Neural cell (in vitro differentiated cells): ENCODE results near the gene TCF12. TPM values are rescaled to one million over a fixed set of nuclear protein-coding genes. Genes with fewer than 3 reads are reported as not detected.

ENCODE experiments used
- H2AFZ ChIP-seq: fragments of 200-600, 300-800 bp; sonication (generic), shearing (Covaris generic); 2 replicates; pipeline ENCODE4 v1.6.0; 2014; ENCODE audit warnings: low read depth, mild to moderate bottlenecking, antibody characterized with exemption, low read length, moderate library complexity
- H3F3A ChIP-seq: fragments of 200-600 bp; shearing (Covaris generic); 2 replicates; pipeline ENCODE4 v1.6.1; 2016; ENCODE audit warnings: mild to moderate bottlenecking, moderate library complexity, mixed read lengths, antibody characterized with exemption, low read length; ENCODE audit not compliant: insufficient read depth, poor library complexity, severe bottlenecking
- H3K27ac ChIP-seq: fragments of 200-600, 300-800 bp; sonication (generic), shearing (Covaris generic); 2 replicates; pipeline ENCODE4 v1.5.1; 2014; ENCODE audit warnings: mild to moderate bottlenecking, low read length, moderate library complexity
- H3K27me3 ChIP-seq: fragments of 300-800, 200-600 bp; sonication (generic), shearing (Covaris generic); 2 replicates; pipeline ENCODE4 v1.6.0; 2014; ENCODE audit warnings: mild to moderate bottlenecking, low read depth, low read length, moderate library complexity; ENCODE audit not compliant: insufficient read depth
- H3K36me3 ChIP-seq: fragments of 300-800, 200-600 bp; sonication (generic), shearing (Covaris generic); 2 replicates; pipeline ENCODE4 v1.5.1; 2014; ENCODE audit warnings: mild to moderate bottlenecking, antibody characterized with exemption, low read length, moderate library complexity; ENCODE audit not compliant: insufficient read depth
- H3K4me2 ChIP-seq: fragments of 300-800, 200-600 bp; sonication (generic), shearing (Covaris generic); 2 replicates; pipeline ENCODE4 v1.6.0; 2014; ENCODE audit warnings: mild to moderate bottlenecking, low read length
- H3K4me3 ChIP-seq: fragments of 300-800, 200-600 bp; sonication (generic), shearing (Covaris generic); 2 replicates; pipeline ENCODE4 v1.5.1; 2014; ENCODE audit warnings: mild to moderate bottlenecking, low read length, moderate library complexity
- H3K79me2 ChIP-seq: fragments of 200-600 bp; shearing (Covaris generic); replicated peaks from 2 replicates; pipeline ENCODE4 v1.6.0; 2014; ENCODE audit warnings: mild to moderate bottlenecking, low read length, moderate library complexity; ENCODE audit not compliant: insufficient read depth
- H3K9ac ChIP-seq: fragments of 300-800, 200-600 bp; sonication (generic), shearing (Covaris generic); 2 replicates; pipeline ENCODE4 v1.6.1; 2016; ENCODE audit warnings: mild to moderate bottlenecking, low read length, mixed read lengths
- H3K9me2 ChIP-seq: fragments of 200-600 bp; shearing (Covaris generic); 2 replicates; pipeline ENCODE4 v1.6.1; 2016; ENCODE audit warnings: mild to moderate bottlenecking, low read length, mixed read lengths; ENCODE audit not compliant: insufficient read depth
- H3K9me3 ChIP-seq: fragments of 200-600, 300-800 bp; sonication (generic), shearing (Covaris generic); 2 replicates; pipeline ENCODE4 v1.6.1; 2016; ENCODE audit warnings: mild to moderate bottlenecking, mixed run types, low read length, moderate library complexity, mixed read lengths
- H4K20me1 ChIP-seq: fragments of 200-600 bp; shearing (Covaris generic); 2 replicates; pipeline ENCODE4 v1.6.1; 2016; ENCODE audit warnings: mild to moderate bottlenecking, mixed run types; ENCODE audit not compliant: insufficient read depth
- EP300 ChIP-seq: fragments of 450-650 bp; conservative IDR thresholded peaks from 2 replicates; pipeline ENCODE4 v1.6.1; 2014; ENCODE audit warnings: antibody characterized with exemption, mild to moderate bottlenecking, moderate library complexity; ENCODE audit not compliant: poor library complexity, severe bottlenecking
- EZH2 ChIP-seq: fragments of 200-600, 300-800 bp; shearing (Covaris generic), sonication (generic); IDR thresholded peaks from 2 replicates; pipeline ENCODE4 v1.6.1; 2014; ENCODE audit warnings: antibody characterized with exemption, low read length, borderline replicate concordance, mild to moderate bottlenecking; ENCODE audit not compliant: insufficient read depth, poor library complexity, severe bottlenecking
- MXI1 ChIP-seq: fragments of 450-650 bp; conservative IDR thresholded peaks from 2 replicates; pipeline ENCODE4 v1.6.1; 2014; ENCODE audit warnings: antibody characterized with exemption, mild to moderate bottlenecking; ENCODE audit not compliant: poor library complexity, severe bottlenecking
- POLR2AphosphoS5 ChIP-seq: IDR thresholded peaks from 2 replicates; pipeline ENCODE4 v1.6.1; 2012
- RAD21 ChIP-seq: fragments of 450-650 bp; conservative IDR thresholded peaks from 2 replicates; pipeline ENCODE4 v1.6.1; 2014; ENCODE audit warnings: antibody characterized with exemption, mild to moderate bottlenecking, moderate library complexity
- SMC3 ChIP-seq: fragments of 450-650 bp; conservative IDR thresholded peaks from 2 replicates; pipeline ENCODE4 v1.6.1; 2014; ENCODE audit warnings: antibody characterized with exemption, mild to moderate bottlenecking, moderate library complexity; ENCODE audit not compliant: poor library complexity
- TAF1 ChIP-seq: IDR thresholded peaks from 2 replicates; pipeline ENCODE4 v1.6.1; 2012; ENCODE audit warnings: low read depth
- polyA plus RNA-seq: library from polyadenylated mRNA; depleted of rRNA; stranded (reverse); fragments of >200 nt; gene quantifications from 2 replicates; pipeline ENCODE4 v1.2.3, GENCODE V29; 2014
- TF ChIP-seq, protein P1 (sequence below): fragments of 450-650 bp; IDR thresholded peaks from 2 replicates; pipeline ENCODE4 v1.5.1; 2014; ENCODE audit warnings: antibody characterized with exemption, mild to moderate bottlenecking, moderate library complexity; ENCODE audit not compliant: poor library complexity, severe bottlenecking
- TF ChIP-seq, protein P2 (sequence below): IDR thresholded peaks from 2 replicates; pipeline ENCODE4 v1.6.1; 2012; ENCODE audit warnings: borderline replicate concordance

The TCF12 gene
- polyA plus RNA-seq, 1 donor from 2014 or later = 52.7 TPM

DNA sequence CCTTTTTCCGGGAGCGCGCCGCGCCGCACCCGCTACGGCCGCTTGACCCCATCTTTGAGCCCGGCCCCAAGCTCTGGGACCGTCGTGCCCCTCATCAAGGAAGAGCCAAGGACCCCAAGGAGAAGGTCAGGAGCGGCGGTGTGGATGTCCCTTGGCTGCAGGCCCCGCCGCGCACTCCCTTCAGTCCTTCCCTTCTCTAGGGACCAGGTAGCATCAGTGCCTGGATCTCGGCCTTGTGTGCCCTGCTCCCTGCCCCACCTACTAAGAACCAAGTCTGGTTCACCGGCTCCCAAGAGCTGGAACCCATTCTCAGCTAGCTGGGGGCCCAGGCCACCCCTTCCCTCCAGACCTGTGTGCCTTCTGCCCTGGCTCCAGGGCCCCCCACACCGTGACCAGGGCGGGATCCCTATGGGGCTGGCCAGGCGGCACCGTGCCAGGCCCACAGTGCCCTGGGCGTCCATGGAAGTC is 388.5 kb downstream of the TCF12 start:
- H3K4me2 ChIP-seq = no peak overlapping the region
- H3K9me3 ChIP-seq = no peaks in the 10 kb centered on the region
- H2AFZ ChIP-seq = no peak overlapping the region
- no peaks in the 10 kb centered on the region for H3K9me2 ChIP-seq
- no peaks in the 10 kb centered on the region for H3F3A ChIP-seq
- H4K20me1 ChIP-seq = no peaks in the 10 kb centered on the region
- no peaks in the 10 kb centered on the region for H3K79me2 ChIP-seq
- no peaks in the 10 kb centered on the region for H3K36me3 ChIP-seq
- H3K9ac ChIP-seq = no peak overlapping the region
- no peak overlapping the region for H3K27ac ChIP-seq
- H3K27me3 ChIP-seq = no peaks in the 10 kb centered on the region
- TF ChIP-seq SMC3 (peak; percentile 2), RAD21 (no peak)
- TF ChIP-seq, protein P1, sequence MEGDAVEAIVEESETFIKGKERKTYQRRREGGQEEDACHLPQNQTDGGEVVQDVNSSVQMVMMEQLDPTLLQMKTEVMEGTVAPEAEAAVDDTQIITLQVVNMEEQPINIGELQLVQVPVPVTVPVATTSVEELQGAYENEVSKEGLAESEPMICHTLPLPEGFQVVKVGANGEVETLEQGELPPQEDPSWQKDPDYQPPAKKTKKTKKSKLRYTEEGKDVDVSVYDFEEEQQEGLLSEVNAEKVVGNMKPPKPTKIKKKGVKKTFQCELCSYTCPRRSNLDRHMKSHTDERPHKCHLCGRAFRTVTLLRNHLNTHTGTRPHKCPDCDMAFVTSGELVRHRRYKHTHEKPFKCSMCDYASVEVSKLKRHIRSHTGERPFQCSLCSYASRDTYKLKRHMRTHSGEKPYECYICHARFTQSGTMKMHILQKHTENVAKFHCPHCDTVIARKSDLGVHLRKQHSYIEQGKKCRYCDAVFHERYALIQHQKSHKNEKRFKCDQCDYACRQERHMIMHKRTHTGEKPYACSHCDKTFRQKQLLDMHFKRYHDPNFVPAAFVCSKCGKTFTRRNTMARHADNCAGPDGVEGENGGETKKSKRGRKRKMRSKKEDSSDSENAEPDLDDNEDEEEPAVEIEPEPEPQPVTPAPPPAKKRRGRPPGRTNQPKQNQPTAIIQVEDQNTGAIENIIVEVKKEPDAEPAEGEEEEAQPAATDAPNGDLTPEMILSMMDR = peak; percentile 15
- peak overlapping the region; percentile 63 for H3K4me3 ChIP-seq

DNA sequence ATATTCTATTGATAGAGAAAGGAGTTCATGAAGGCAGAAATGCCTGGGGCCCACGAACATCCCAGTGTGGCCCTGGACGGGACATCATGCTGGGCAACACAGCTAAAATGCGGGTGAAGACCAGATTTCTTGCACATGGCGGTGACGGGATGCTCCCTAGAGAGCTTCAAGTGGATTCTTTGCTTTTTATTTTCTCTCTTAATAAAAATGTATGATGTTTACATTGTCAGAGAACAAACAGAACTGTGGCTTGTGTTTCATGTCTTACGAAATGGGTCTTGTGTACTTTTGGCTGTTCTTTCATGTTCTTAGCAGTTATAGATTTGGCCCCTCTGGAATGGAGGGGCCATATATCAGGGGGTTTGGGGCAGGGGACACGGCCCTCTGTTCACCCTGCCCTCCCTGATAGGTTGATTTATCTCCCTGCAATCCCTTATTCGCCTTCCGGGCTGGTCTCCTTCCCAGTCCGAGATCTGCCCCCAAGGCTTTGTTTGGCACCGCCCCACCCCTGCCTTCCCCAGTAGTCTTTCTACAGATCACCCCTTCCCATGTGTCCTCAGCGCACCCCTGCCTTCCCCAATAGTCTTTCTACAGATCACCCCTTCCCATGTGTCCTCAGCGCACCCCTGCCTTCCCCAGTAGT is 389.2 kb downstream of the TCF12 start:
- Histone ChIP-seq H3K79me2 (no peaks in the 10 kb centered on the region), H2AFZ (no peak overlapping the region), H3K9ac (no peak overlapping the region), H4K20me1 (no peaks in the 10 kb centered on the region), H3K4me2 (no peak overlapping the region), H3F3A (no peaks in the 10 kb centered on the region), H3K27ac (no peak overlapping the region), H3K9me3 (no peaks in the 10 kb centered on the region), H3K9me2 (no peaks in the 10 kb centered on the region), H3K4me3 (no peak overlapping the region), H3K27me3 (no peaks in the 10 kb centered on the region), H3K36me3 (no peaks in the 10 kb centered on the region)
- TF ChIP-seq, protein P1 = no peak
- TF ChIP-seq TAF1 = no peak
- TF ChIP-seq SMC3 = no peak
- TF ChIP-seq POLR2AphosphoS5 = no peak
- TF ChIP-seq RAD21 = no peak
- no peak for TF ChIP-seq EP300
- TF ChIP-seq MXI1 = no peak
- TF ChIP-seq EZH2 = no peak
- TF ChIP-seq, protein P2, sequence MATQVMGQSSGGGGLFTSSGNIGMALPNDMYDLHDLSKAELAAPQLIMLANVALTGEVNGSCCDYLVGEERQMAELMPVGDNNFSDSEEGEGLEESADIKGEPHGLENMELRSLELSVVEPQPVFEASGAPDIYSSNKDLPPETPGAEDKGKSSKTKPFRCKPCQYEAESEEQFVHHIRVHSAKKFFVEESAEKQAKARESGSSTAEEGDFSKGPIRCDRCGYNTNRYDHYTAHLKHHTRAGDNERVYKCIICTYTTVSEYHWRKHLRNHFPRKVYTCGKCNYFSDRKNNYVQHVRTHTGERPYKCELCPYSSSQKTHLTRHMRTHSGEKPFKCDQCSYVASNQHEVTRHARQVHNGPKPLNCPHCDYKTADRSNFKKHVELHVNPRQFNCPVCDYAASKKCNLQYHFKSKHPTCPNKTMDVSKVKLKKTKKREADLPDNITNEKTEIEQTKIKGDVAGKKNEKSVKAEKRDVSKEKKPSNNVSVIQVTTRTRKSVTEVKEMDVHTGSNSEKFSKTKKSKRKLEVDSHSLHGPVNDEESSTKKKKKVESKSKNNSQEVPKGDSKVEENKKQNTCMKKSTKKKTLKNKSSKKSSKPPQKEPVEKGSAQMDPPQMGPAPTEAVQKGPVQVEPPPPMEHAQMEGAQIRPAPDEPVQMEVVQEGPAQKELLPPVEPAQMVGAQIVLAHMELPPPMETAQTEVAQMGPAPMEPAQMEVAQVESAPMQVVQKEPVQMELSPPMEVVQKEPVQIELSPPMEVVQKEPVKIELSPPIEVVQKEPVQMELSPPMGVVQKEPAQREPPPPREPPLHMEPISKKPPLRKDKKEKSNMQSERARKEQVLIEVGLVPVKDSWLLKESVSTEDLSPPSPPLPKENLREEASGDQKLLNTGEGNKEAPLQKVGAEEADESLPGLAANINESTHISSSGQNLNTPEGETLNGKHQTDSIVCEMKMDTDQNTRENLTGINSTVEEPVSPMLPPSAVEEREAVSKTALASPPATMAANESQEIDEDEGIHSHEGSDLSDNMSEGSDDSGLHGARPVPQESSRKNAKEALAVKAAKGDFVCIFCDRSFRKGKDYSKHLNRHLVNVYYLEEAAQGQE = no peak
